Measurements from ENCODE around the gene NLRP1. TPM values are rescaled to one million over a fixed set of nuclear protein-coding genes. Genes with fewer than 3 reads are reported as not detected.

Gene NLRP1
- total and polyA plus RNA-seq, 2 of the 13 experiments (the other 11 are each of a cell fraction or from before 2014, with no cell fraction given), result 3.4 to 3.7 TPM

- TF ChIP-seq ZNF646 (CRISPR knock-in tag; IDR thresholded peaks at IDR 0.05) (no peak), IKZF5 (CRISPR knock-in tag; IDR thresholded peaks at IDR 0.05) (peak; percentile 78), ERF (CRISPR knock-in tag; IDR thresholded peaks at IDR 0.05) (peak; percentile 66), ZBTB21 (CRISPR knock-in tag; IDR thresholded peaks at IDR 0.05) (no peak), ZNF605 (CRISPR knock-in tag; IDR thresholded peaks at IDR 0.05) (no peak), FOXM1 (CRISPR knock-in tag; IDR thresholded peaks at IDR 0.05) (no peak), ZBTB14 (CRISPR knock-in tag; IDR thresholded peaks at IDR 0.05) (0 out of 2 replicates have a peak, but pooled peaks have one; percentile 27), NFYC (CRISPR knock-in tag; IDR thresholded peaks at IDR 0.05) (peak; percentile 86)
- TF ChIP-seq, protein P1, sequence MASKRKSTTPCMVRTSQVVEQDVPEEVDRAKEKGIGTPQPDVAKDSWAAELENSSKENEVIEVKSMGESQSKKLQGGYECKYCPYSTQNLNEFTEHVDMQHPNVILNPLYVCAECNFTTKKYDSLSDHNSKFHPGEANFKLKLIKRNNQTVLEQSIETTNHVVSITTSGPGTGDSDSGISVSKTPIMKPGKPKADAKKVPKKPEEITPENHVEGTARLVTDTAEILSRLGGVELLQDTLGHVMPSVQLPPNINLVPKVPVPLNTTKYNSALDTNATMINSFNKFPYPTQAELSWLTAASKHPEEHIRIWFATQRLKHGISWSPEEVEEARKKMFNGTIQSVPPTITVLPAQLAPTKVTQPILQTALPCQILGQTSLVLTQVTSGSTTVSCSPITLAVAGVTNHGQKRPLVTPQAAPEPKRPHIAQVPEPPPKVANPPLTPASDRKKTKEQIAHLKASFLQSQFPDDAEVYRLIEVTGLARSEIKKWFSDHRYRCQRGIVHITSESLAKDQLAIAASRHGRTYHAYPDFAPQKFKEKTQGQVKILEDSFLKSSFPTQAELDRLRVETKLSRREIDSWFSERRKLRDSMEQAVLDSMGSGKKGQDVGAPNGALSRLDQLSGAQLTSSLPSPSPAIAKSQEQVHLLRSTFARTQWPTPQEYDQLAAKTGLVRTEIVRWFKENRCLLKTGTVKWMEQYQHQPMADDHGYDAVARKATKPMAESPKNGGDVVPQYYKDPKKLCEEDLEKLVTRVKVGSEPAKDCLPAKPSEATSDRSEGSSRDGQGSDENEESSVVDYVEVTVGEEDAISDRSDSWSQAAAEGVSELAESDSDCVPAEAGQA (IDR thresholded peaks at IDR 0.05; ENCODE audit: low read depth), result no peak; the same call in 1 of the 2 replicates
- TF ChIP-seq, protein P1 (CRISPR knock-in tag; IDR thresholded peaks at IDR 0.05; ENCODE audit: borderline replicate concordance), result 0 out of 2 replicates have a peak, but pooled peaks have one; percentile 53
- TF ChIP-seq, protein P2, sequence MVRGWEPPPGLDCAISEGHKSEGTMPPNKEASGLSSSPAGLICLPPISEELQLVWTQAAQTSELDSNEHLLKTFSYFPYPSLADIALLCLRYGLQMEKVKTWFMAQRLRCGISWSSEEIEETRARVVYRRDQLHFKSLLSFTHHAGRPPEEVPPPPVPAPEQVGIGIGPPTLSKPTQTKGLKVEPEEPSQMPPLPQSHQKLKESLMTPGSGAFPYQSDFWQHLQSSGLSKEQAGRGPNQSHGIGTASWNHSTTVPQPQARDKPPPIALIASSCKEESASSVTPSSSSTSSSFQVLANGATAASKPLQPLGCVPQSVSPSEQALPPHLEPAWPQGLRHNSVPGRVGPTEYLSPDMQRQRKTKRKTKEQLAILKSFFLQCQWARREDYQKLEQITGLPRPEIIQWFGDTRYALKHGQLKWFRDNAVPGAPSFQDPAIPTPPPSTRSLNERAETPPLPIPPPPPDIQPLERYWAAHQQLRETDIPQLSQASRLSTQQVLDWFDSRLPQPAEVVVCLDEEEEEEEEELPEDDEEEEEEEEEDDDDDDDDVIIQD (CRISPR knock-in tag; IDR thresholded peaks at IDR 0.05; ENCODE audit: low read depth), result peak; percentile 33; the same call in 1 of the 2 replicates
Measured at GRCh38 chr17:5486206-5487124, 97.8 kb downstream of the NLRP1 start, which contains the start of gene MIS12 (continued).

All from HepG2 (cell line).